ENCODE measurements around the gene ZNHIT6. TPM values are rescaled to one million over a fixed set of nuclear protein-coding genes. Genes with fewer than 3 reads are reported as not detected.

ZNHIT6 gene
- total RNA-seq, 3 donors from 2014 or later, result 45.1 to 52.6 (median 47.8) TPM

GRCh38 chr1:85617633-85618100 lies 90.6 kb downstream of the ZNHIT6 start:
- DNase-seq (no peak), ATAC-seq (no peak)
- peaks cover 23% of the 10 kb centered on the region for H3K9me3 Mint-ChIP-seq
- H3K36me3 Mint-ChIP-seq (ENCODE audit: insufficient read depth), result peaks cover 29% of the 10 kb centered on the region
- H3K4me3 Mint-ChIP-seq, result no peak overlapping the region
- H3K27me3 Mint-ChIP-seq (ENCODE audit: low read depth), result no peaks in the 10 kb centered on the region
- no peaks in the 10 kb centered on the region for H3K4me1 Mint-ChIP-seq (ENCODE audit: low read depth)

- H3K9me3 Mint-ChIP-seq, result peaks cover 14% of the 10 kb centered on the region
- peaks cover 22% of the 10 kb centered on the region for H3K36me3 Mint-ChIP-seq (ENCODE audit: insufficient read depth)
- H3K4me1 Mint-ChIP-seq (ENCODE audit: low read depth), result no peaks in the 10 kb centered on the region
- no peak overlapping the region for H3K4me3 Mint-ChIP-seq
- H3K27me3 Mint-ChIP-seq (ENCODE audit: low read depth), result no peaks in the 10 kb centered on the region
- no peak for ATAC-seq
- DNase-seq, result no peak
These were observed 91.5 kb downstream of the ZNHIT6 start for GRCh38 chr1:85616736-85617135.

- ATAC-seq, result no peak
- peaks cover 11% of the 10 kb centered on the region for H3K9me3 Mint-ChIP-seq
- peaks cover 20% of the 10 kb centered on the region for H3K36me3 Mint-ChIP-seq (ENCODE audit: insufficient read depth)
- no peaks in the 10 kb centered on the region for H3K27me3 Mint-ChIP-seq (ENCODE audit: low read depth)
- no peak for DNase-seq
- no peak overlapping the region for H3K4me3 Mint-ChIP-seq
- no peaks in the 10 kb centered on the region for H3K4me1 Mint-ChIP-seq (ENCODE audit: low read depth)
These were observed 91.9 kb downstream of the ZNHIT6 start for GRCh38 chr1:85616364-85616705.

- DNase-seq, result no peak
- H3K4me1 Mint-ChIP-seq (ENCODE audit: low read depth), result no peaks in the 10 kb centered on the region
- no peak overlapping the region for H3K4me3 Mint-ChIP-seq
- ATAC-seq, result no peak
- H3K27me3 Mint-ChIP-seq (ENCODE audit: low read depth), result no peaks in the 10 kb centered on the region
- peaks cover 19% of the 10 kb centered on the region for H3K36me3 Mint-ChIP-seq (ENCODE audit: insufficient read depth)
- peaks cover 6% of the 10 kb centered on the region for H3K9me3 Mint-ChIP-seq
These were observed 92.5 kb downstream of the ZNHIT6 start for GRCh38 chr1:85615586-85616363.

- Mint-ChIP-seq H3K4me3 (no peak overlapping the region), H3K36me3 (ENCODE audit: insufficient read depth) (peaks cover 4% of the 10 kb centered on the region), H3K27me3 (ENCODE audit: low read depth) (no peaks in the 10 kb centered on the region), H3K4me1 (ENCODE audit: low read depth) (no peaks in the 10 kb centered on the region), H3K9me3 (no peaks in the 10 kb centered on the region)
- ATAC-seq (no peak), DNase-seq (no peak)
These were observed 95.4 kb downstream of the ZNHIT6 start for GRCh38 chr1:85612704-85613361.

- DNase-seq (no peak), ATAC-seq (no peak)
- Mint-ChIP-seq H3K4me1 (ENCODE audit: low read depth) (no peaks in the 10 kb centered on the region), H3K36me3 (ENCODE audit: insufficient read depth) (peaks cover 2% of the 10 kb centered on the region), H3K27me3 (ENCODE audit: low read depth) (no peaks in the 10 kb centered on the region), H3K9me3 (no peaks in the 10 kb centered on the region), H3K4me3 (no peak overlapping the region)
These were observed 96.4 kb downstream of the ZNHIT6 start for GRCh38 chr1:85611856-85612255.

- Mint-ChIP-seq H3K36me3 (ENCODE audit: insufficient read depth) (peaks cover 2% of the 10 kb centered on the region), H3K9me3 (no peaks in the 10 kb centered on the region), H3K4me3 (no peak overlapping the region), H3K27me3 (ENCODE audit: low read depth) (no peaks in the 10 kb centered on the region), H3K4me1 (ENCODE audit: low read depth) (no peaks in the 10 kb centered on the region)
- ATAC-seq (no peak), DNase-seq (no peak)
These were observed 96.8 kb downstream of the ZNHIT6 start for GRCh38 chr1:85611425-85611824.

GRCh38 chr1:85609976-85610375 lies 98.3 kb downstream of the ZNHIT6 start:
- Mint-ChIP-seq H3K36me3 (ENCODE audit: insufficient read depth) (peaks cover 3% of the 10 kb centered on the region), H3K9me3 (no peaks in the 10 kb centered on the region), H3K4me1 (ENCODE audit: low read depth) (no peaks in the 10 kb centered on the region), H3K4me3 (no peak overlapping the region), H3K27me3 (ENCODE audit: low read depth) (no peaks in the 10 kb centered on the region)
- DNase-seq (no peak), ATAC-seq (no peak)

GRCh38 chr1:85608851-85609250 lies 99.4 kb downstream of the ZNHIT6 start:
- peaks cover 3% of the 10 kb centered on the region for H3K36me3 Mint-ChIP-seq (ENCODE audit: insufficient read depth)
- H3K4me3 Mint-ChIP-seq, result no peak overlapping the region
- H3K9me3 Mint-ChIP-seq, result no peaks in the 10 kb centered on the region
- DNase-seq (no peak), ATAC-seq (no peak)
- H3K4me1 Mint-ChIP-seq (ENCODE audit: low read depth), result no peaks in the 10 kb centered on the region
- H3K27me3 Mint-ChIP-seq (ENCODE audit: low read depth), result no peaks in the 10 kb centered on the region

GRCh38 chr1:85607921-85608265 lies 100.3 kb downstream of the ZNHIT6 start:
- no peaks in the 10 kb centered on the region for H3K9me3 Mint-ChIP-seq
- H3K4me1 Mint-ChIP-seq (ENCODE audit: low read depth), result no peaks in the 10 kb centered on the region
- no peak for ATAC-seq
- peaks cover 3% of the 10 kb centered on the region for H3K36me3 Mint-ChIP-seq (ENCODE audit: insufficient read depth)
- no peaks in the 10 kb centered on the region for H3K27me3 Mint-ChIP-seq (ENCODE audit: low read depth)
- H3K4me3 Mint-ChIP-seq, result no peak overlapping the region
- DNase-seq, result no peak

GRCh38 chr1:85607126-85607920 lies 100.9 kb downstream of the ZNHIT6 start:
- no peaks in the 10 kb centered on the region for H3K27me3 Mint-ChIP-seq (ENCODE audit: low read depth)
- no peak overlapping the region for H3K4me3 Mint-ChIP-seq
- H3K4me1 Mint-ChIP-seq (ENCODE audit: low read depth), result no peaks in the 10 kb centered on the region
- ATAC-seq, result no peak
- no peaks in the 10 kb centered on the region for H3K9me3 Mint-ChIP-seq
- peaks cover 3% of the 10 kb centered on the region for H3K36me3 Mint-ChIP-seq (ENCODE audit: insufficient read depth)
- no peak for DNase-seq

- no peak for DNase-seq
- peaks cover 1% of the 10 kb centered on the region for H3K36me3 Mint-ChIP-seq (ENCODE audit: insufficient read depth)
- no peaks in the 10 kb centered on the region for H3K27me3 Mint-ChIP-seq (ENCODE audit: low read depth)
- no peak overlapping the region for H3K4me3 Mint-ChIP-seq
- no peak for ATAC-seq
- no peaks in the 10 kb centered on the region for H3K9me3 Mint-ChIP-seq
- no peaks in the 10 kb centered on the region for H3K4me1 Mint-ChIP-seq (ENCODE audit: low read depth)
These were observed 101.8 kb downstream of the ZNHIT6 start for GRCh38 chr1:85606414-85606800.

- no peaks in the 10 kb centered on the region for H3K27me3 Mint-ChIP-seq (ENCODE audit: low read depth)
- H3K36me3 Mint-ChIP-seq (ENCODE audit: insufficient read depth), result peaks cover 1% of the 10 kb centered on the region
These were observed 102.5 kb downstream of the ZNHIT6 start for GRCh38 chr1:85605484-85606413.

More at GRCh38 chr1:85605484-85606413, 102.5 kb downstream of the ZNHIT6 start:
- ATAC-seq (no peak), DNase-seq (no peak)
- Mint-ChIP-seq H3K4me3 (no peak overlapping the region), H3K4me1 (ENCODE audit: low read depth) (no peaks in the 10 kb centered on the region), H3K9me3 (no peaks in the 10 kb centered on the region)
